Liver (tissue), 3 donors: ENCODE results near the gene HSDL2.

Source experiments
- ATF3 ChIP-seq: IDR thresholded peaks from 2 replicates; pipeline ENCODE4 v1.6.1; 2016; ENCODE audit warnings: antibody characterized with exemption
- CTCF ChIP-seq: fragments of 150-350 bp; IDR thresholded peaks from 2 replicates; pipeline ENCODE4 v1.5.1; 2017; ENCODE audit warnings: improper control_type of control experiment, low read depth, low read length; ENCODE audit not compliant: missing input control
- EGR1 ChIP-seq, 2 donors: IDR thresholded peaks; 2 replicates each; pipeline ENCODE4 v1.6.1; 2016 to 2018; ENCODE audit warnings: antibody characterized with exemption in 2 of 2, low read depth in 2 of 2
- FOXA2 ChIP-seq: IDR thresholded peaks from 2 replicates; pipeline ENCODE4 v1.6.1; 2016; ENCODE audit warnings: antibody characterized with exemption
- GABPA ChIP-seq, 2 donors: IDR thresholded peaks in 1 of 2; conservative IDR thresholded peaks in 1 of 2; 2 replicates each; pipeline ENCODE4 v1.6.1; 2016; ENCODE audit warnings: antibody characterized with exemption in 2 of 2, mild to moderate bottlenecking in 1 of 2, moderate library complexity in 1 of 2
- HNF4A ChIP-seq, 2 donors: conservative IDR thresholded peaks; 2 replicates each; pipeline ENCODE4 v1.6.1; 2016; ENCODE audit warnings: antibody characterized with exemption in 2 of 2, mild to moderate bottlenecking in 2 of 2
- NR2F2 ChIP-seq: IDR thresholded peaks from 2 replicates; pipeline ENCODE4 v1.6.1; 2016; ENCODE audit warnings: antibody characterized with exemption
- RAD21 ChIP-seq, 2 donors: IDR thresholded peaks; 2 replicates each; pipeline ENCODE4 v1.6.1; 2016; ENCODE audit warnings: antibody characterized with exemption in 2 of 2, mild to moderate bottlenecking in 2 of 2
- REST ChIP-seq: IDR thresholded peaks from 2 replicates; pipeline ENCODE4 v1.6.1; 2016; ENCODE audit warnings: antibody characterized with exemption, mild to moderate bottlenecking
- SP1 ChIP-seq: IDR thresholded peaks from 2 replicates; pipeline ENCODE4 v1.6.1; 2018; ENCODE audit warnings: antibody characterized with exemption, mild to moderate bottlenecking
- TAF1 ChIP-seq: conservative IDR thresholded peaks from 2 replicates; pipeline ENCODE4 v1.6.1; 2016; ENCODE audit warnings: antibody characterized with exemption, mild to moderate bottlenecking
- ZBTB33 ChIP-seq: IDR thresholded peaks from 2 replicates; pipeline ENCODE4 v1.6.1; 2016; ENCODE audit warnings: antibody characterized with exemption
- TF ChIP-seq, protein P1 (sequence below): IDR thresholded peaks from 2 replicates; pipeline ENCODE4 v1.6.1; 2016; ENCODE audit warnings: antibody characterized with exemption
- donor health status: healthy.
- donor health status: healthy.

DNA sequence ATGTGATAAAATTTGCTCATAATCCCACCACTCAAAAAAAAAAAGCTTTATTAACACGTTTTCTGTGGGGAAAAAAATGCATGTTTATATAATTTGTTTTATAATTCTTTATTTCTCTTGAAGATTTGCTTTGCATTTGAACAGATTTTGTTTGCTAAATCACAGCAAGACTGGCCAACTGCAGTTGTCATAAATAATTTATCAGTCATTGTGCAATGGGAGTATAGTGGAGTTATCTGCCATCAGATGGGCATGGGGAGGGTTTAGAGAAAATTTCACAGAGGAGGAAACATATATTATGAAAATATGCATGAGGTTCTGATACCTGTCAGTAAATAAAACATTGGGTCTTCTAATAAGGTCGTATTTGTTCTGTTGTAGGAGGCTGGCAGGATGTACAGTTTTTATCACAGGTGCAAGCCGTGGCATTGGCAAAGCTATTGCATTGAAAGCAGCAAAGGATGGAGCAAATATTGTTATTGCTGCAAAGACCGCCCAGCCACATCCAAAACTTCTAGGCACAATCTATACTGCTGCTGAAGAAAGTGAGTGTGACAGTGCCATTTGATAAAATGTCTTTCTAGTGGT lies 23.8 kb downstream of the HSDL2 start:
- TF ChIP-seq CTCF: no peak
- no peak for TF ChIP-seq ATF3
- TF ChIP-seq REST: no peak
- no peak for TF ChIP-seq RAD21 (IDR thresholded peaks at IDR 0.05)
- TF ChIP-seq, protein P1, sequence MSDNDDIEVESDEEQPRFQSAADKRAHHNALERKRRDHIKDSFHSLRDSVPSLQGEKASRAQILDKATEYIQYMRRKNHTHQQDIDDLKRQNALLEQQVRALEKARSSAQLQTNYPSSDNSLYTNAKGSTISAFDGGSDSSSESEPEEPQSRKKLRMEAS: no peak
- no peak for TF ChIP-seq FOXA2
- no peak for TF ChIP-seq EGR1 (IDR thresholded peaks at IDR 0.05; ENCODE audit: low read depth in 2 of 2)
- TF ChIP-seq TAF1: no peak
- TF ChIP-seq HNF4A (conservative IDR thresholded peaks at IDR 0.05): no peak
- TF ChIP-seq GABPA (IDR thresholded peaks at IDR 0.05 in 1 of 2, conservative IDR thresholded peaks at IDR 0.05 in 1 of 2): no peak
- no peak for TF ChIP-seq SP1
- no peak for TF ChIP-seq NR2F2
- TF ChIP-seq ZBTB33: no peak
